ENCODE measurements around the gene AP3M1. TPM values are rescaled to one million over a fixed set of nuclear protein-coding genes. Genes with fewer than 3 reads are reported as not detected.

AP3M1 gene
- total and polyA plus RNA-seq, 8 donors, result 37.5 to 56.4 (median 53.8) TPM

GRCh38 chr10:74079028-74079935, 71.3 kb downstream of the AP3M1 start:
- TF ChIP-seq CTCF (IDR thresholded peaks at IDR 0.05), result no peak
- Histone ChIP-seq H3K36me3 (peaks cover 0 to 53% of the 10 kb centered on the region in 2 donors), H3K27ac (peak overlapping the region in 1 of 2 donors; percentile 18), H3K4me1 (peaks cover 6 to 31% of the 10 kb centered on the region in 2 donors), H3K27me3 (no peaks in the 10 kb centered on the region), H3K9me3 (no peaks in the 10 kb centered on the region), H3K4me3 (no peak overlapping the region)
- ATAC-seq, result no peak
- intact Hi-C loops (cut with DNase I), result no loop called here
- DNase-seq, result no peak

- Histone ChIP-seq H3K4me3 (no peak overlapping the region), H3K4me1 (peaks cover 6 to 31% of the 10 kb centered on the region in 2 donors), H3K9me3 (no peaks in the 10 kb centered on the region), H3K27me3 (no peaks in the 10 kb centered on the region), H3K27ac (no peak overlapping the region), H3K36me3 (peaks cover 0 to 53% of the 10 kb centered on the region in 2 donors)
- no peak for TF ChIP-seq CTCF (IDR thresholded peaks at IDR 0.05)
- intact Hi-C loops (cut with DNase I), result no loop called here
- no peak for ATAC-seq
- no peak for DNase-seq
These were observed 72.6 kb downstream of the AP3M1 start for GRCh38 chr10:74078037-74078436.

- intact Hi-C loops (cut with DNase I), result no loop called here
- no peaks in the 10 kb centered on the region for H3K9me3 ChIP-seq
- ATAC-seq, result no peak
- no peak overlapping the region for H3K27ac ChIP-seq
- no peak for TF ChIP-seq CTCF (IDR thresholded peaks at IDR 0.05)
- H3K4me1 ChIP-seq, result peaks cover 6 to 31% of the 10 kb centered on the region in 2 donors
- DNase-seq, result no peak
- H3K4me3 ChIP-seq, result no peak overlapping the region
- no peaks in the 10 kb centered on the region for H3K27me3 ChIP-seq
- H3K36me3 ChIP-seq, result peaks cover 0 to 53% of the 10 kb centered on the region in 2 donors
These were observed 73.2 kb downstream of the AP3M1 start for GRCh38 chr10:74077416-74077815.

- TF ChIP-seq CTCF (IDR thresholded peaks at IDR 0.05), result no peak
- DNase-seq (no peak), ATAC-seq (no peak)
- peaks cover 0 to 49% of the 10 kb centered on the region in 2 donors for H3K36me3 ChIP-seq
- H3K9me3 ChIP-seq, result no peaks in the 10 kb centered on the region
- H3K27me3 ChIP-seq, result no peaks in the 10 kb centered on the region
- peaks cover 6 to 31% of the 10 kb centered on the region in 2 donors for H3K4me1 ChIP-seq
- intact Hi-C loops (cut with DNase I), result no loop called here
- no peak overlapping the region for H3K27ac ChIP-seq
- no peak overlapping the region for H3K4me3 ChIP-seq
These were observed 73.7 kb downstream of the AP3M1 start for GRCh38 chr10:74076961-74077360.

GRCh38 chr10:74075906-74076305, 74.7 kb downstream of the AP3M1 start:
- Histone ChIP-seq H3K4me3 (no peak overlapping the region), H3K27me3 (no peaks in the 10 kb centered on the region), H3K9me3 (no peaks in the 10 kb centered on the region), H3K4me1 (peaks cover 6 to 27% of the 10 kb centered on the region in 2 donors), H3K36me3 (peaks cover 0 to 58% of the 10 kb centered on the region in 2 donors), H3K27ac (no peak overlapping the region)
- no peak for TF ChIP-seq CTCF (IDR thresholded peaks at IDR 0.05)
- ATAC-seq, result no peak
- intact Hi-C loops (cut with DNase I), result no loop called here
- DNase-seq, result no peak
